AG04449 (cell line): ENCODE results near the gene NTRK2.

ENCODE experiments used
- CTCF ChIA-PET: fragments of 350-600 bp; formaldehyde crosslinking; extraction: SDS; loops from one replicate; lab custom pipeline; 2021; ENCODE audit warnings: antibody characterized with exemption; lab: Yijun Ruan, JAX
- POLR2A ChIA-PET: fragments of 400-600, 350-600 bp; formaldehyde crosslinking; extraction: SDS; loops from one replicate; lab custom pipeline; 2020; ENCODE audit warnings: antibody characterized with exemption, inconsistent platforms; lab: Yijun Ruan, JAX
- DNase-seq: peaks from one replicate; pipeline ENCODE4 v3.0.0-alpha.2; 2010; ENCODE audit warnings: low read depth, low spot score
- H3K4me3 ChIP-seq: 2 replicates; pipeline ENCODE4 v1.5.1; 2011; ENCODE audit warnings: low read depth, mild to moderate bottlenecking, control low read depth, low read length
- TF ChIP-seq, protein P1 (sequence below): IDR thresholded peaks from one replicate; pipeline ENCODE4 v1.5.1; 2011; ENCODE audit warnings: mild to moderate bottlenecking, moderate library complexity, low read length, control low read depth, inconsistent platforms; ENCODE audit not compliant: insufficient read depth; ENCODE audit errors: missing control alignments

Gene NTRK2

DNA sequence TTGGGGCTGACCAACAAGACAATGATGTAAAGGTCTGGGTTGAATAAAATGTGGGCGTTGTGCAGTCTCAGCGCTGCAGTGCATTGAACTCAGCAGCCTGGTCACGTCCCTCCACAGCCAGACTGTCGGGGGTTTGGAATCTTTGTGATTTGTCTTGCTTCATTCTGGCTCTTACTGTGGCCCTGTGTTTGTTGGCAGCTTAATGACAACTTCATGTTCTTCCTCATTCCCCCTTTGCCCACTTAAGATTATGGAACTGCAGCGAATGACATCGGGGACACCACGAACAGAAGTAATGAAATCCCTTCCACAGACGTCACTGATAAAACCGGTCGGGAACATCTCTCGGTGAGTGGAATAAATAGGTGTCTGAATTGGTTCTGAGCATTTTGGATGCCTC is 75.2 kb downstream of the NTRK2 start:
- ChIA-PET CTCF (no interaction called here), POLR2A (no interaction called here)
- H3K4me3 ChIP-seq, result no peak overlapping the region
- no peak for DNase-seq
- TF ChIP-seq, protein P1, sequence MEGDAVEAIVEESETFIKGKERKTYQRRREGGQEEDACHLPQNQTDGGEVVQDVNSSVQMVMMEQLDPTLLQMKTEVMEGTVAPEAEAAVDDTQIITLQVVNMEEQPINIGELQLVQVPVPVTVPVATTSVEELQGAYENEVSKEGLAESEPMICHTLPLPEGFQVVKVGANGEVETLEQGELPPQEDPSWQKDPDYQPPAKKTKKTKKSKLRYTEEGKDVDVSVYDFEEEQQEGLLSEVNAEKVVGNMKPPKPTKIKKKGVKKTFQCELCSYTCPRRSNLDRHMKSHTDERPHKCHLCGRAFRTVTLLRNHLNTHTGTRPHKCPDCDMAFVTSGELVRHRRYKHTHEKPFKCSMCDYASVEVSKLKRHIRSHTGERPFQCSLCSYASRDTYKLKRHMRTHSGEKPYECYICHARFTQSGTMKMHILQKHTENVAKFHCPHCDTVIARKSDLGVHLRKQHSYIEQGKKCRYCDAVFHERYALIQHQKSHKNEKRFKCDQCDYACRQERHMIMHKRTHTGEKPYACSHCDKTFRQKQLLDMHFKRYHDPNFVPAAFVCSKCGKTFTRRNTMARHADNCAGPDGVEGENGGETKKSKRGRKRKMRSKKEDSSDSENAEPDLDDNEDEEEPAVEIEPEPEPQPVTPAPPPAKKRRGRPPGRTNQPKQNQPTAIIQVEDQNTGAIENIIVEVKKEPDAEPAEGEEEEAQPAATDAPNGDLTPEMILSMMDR, result no peak

DNA sequence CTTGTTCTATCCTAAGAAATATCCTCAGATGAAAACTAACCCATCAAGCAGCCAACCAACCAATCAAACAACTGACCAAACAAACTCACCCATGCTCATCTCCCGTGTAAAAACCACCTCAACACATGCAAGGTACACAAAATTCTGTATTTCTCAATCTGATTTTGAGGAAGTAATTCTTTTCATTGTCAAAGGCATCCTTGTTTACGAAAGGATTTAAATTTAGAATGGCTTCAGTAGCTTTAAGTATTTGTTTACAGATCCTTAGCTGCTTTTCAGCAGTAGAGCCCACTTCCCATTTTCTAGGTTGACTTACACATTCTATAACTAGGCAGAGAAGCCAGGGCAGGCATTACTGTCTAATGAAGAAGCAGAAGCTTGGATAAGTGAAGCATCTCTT is 78.6 kb downstream of the NTRK2 start:
- POLR2A ChIA-PET, result no interaction called here
- TF ChIP-seq, protein P1, result no peak
- no peak overlapping the region for H3K4me3 ChIP-seq
- CTCF ChIA-PET, result interaction anchor here (0.7 kb wide), 1 partner anchor 22 kb away, joined by 3 read pairs; no protein-coding TSS in a partner anchor
- DNase-seq, result no peak

DNA sequence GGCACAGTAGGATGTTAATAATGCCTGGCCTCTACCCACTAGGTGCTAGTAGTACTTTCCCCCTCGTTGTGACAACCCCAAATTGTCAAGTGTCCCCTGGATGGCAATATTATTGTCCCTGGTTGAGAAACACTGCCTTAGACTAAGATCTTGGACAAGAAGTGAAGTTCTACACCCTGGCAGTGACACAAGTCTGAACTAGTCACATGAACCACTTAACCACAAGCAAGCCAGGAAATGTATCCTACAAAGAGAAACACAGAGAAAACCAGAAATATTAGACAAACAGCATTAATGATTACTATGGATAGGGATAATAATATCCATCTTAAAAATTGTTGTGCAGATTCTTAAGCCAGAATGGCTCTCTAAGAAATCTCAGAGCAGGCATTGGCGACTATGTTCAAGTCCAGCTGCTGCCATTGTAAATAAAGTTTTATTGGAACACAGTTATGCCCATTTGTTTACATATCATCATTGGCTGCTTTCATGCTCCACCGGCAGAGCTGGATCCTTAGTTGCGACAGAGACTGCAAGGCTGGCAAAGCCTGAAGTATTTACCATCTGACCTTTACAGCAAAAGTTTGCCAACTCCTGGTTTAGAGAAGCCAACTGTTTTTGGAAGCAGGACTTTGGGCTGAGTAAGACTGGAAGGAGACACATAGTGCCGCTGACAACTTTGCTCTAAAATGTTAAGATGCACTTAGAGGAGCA is 80.8 kb downstream of the NTRK2 start:
- ChIA-PET CTCF (no interaction called here), POLR2A (no interaction called here)
- no peak for DNase-seq
- no peak overlapping the region for H3K4me3 ChIP-seq
- TF ChIP-seq, protein P1, result no peak

DNA sequence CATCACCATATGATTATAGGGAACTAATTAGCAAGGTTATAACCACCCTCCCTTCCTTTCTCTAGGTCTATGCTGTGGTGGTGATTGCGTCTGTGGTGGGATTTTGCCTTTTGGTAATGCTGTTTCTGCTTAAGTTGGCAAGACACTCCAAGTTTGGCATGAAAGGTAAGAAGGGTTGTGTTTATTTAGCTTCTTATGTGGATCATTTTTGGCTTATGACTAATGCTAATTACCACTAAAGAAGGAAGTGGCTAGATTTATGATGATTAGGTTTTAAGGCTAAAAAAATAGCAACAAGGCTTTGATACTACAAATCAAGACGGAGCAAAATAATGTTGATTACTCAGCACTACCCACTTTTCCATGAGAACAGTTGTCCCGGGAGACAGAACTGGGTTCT is 82.4 kb downstream of the NTRK2 start:
- TF ChIP-seq, protein P1, result no peak
- ChIA-PET CTCF (interaction anchor here (1.0 kb wide), 1 partner anchor 55 kb away, joined by 3 read pairs; no protein-coding TSS in a partner anchor), POLR2A (no interaction called here)
- H3K4me3 ChIP-seq, result no peak overlapping the region
- no peak for DNase-seq

DNA sequence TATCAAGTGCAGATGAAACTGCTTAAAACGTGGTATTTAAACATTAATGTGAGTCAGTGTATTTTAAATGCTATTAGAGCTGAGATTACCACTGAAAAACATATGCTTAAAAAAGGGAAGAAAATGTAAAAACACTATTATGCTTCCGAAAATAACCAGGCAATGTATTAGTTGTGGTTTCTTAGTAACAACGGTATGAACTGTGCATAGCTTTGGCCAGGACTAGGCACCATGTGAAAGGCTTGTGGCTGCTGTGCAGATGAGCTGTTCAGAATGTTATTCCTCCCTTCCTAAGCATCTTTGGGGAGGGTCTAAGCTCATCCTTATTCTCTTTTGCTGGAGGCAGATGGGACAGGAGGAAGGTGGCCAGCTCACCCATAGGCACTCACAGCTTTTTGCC is 84.9 kb downstream of the NTRK2 start:
- ChIA-PET CTCF (interaction anchor here (0.8 to 3.0 kb wide), 3 partner anchors 22 to 57 kb away, joined by 3 to 16 read pairs (median 3); no protein-coding TSS in a partner anchor), POLR2A (interaction anchor here (0.5 to 0.9 kb wide), 3 partner anchors 18 to 483 kb away, joined by 3 to 6 read pairs (median 3); no protein-coding TSS in a partner anchor)
- H3K4me3 ChIP-seq, result no peak overlapping the region
- no peak for DNase-seq
- TF ChIP-seq, protein P1, result no peak

DNA sequence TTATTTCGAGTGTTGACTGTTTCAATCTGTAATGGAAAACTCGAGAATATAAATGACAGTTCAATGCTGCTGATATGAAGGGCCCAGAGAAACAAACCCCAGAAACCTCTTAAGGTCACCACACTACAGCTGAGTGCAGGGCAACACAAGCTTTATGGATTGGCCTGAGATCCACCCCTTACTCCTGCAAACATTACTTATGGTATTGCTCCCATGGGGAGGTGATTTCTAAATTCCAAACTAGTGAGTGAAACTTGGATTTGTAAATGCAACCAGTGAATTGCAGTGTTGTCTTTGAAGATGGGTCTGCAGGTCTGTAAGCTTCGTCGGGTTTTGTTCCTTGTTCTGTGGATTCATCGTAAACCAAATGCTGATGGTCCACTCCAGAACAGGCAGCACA is 85.4 kb downstream of the NTRK2 start:
- no peak for DNase-seq
- CTCF ChIA-PET, result interaction anchor here (1.0 to 3.0 kb wide), 3 partner anchors 27 to 504 kb away, joined by 3 to 16 read pairs (median 3); no protein-coding TSS in a partner anchor

More for the DNA sequence above, 85.4 kb downstream of the NTRK2 start:
- TF ChIP-seq, protein P1, result no peak
- POLR2A ChIA-PET, result interaction anchor here (0.5 to 0.9 kb wide), 2 partner anchors 17 to 482 kb away, joined by 3 to 6 read pairs; no protein-coding TSS in a partner anchor
- no peak overlapping the region for H3K4me3 ChIP-seq
